ENCODE measurements around the gene SCARF2.

DNA sequence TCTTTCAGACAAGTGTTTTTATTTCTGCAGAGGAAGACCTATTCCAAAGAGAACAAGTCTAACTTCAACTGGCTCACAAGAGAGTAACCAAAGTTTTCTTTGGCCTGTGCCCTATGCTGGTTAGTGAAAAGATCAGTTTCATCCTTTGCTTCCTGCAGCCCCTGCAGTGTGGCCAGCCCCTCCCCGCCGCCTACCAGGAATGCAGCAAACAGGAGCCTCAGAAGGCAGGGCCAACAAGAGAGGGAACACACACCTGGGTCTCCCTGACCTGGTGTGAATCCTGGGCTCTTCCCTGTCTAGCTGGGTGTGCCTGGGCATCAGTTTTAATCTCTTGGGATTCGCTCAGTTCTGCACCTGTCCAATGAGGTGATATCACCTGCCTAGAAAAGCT lies 21.5 kb upstream of the SCARF2 start:
- TF ChIP-seq POLR2AphosphoS5 (IDR thresholded peaks at IDR 0.05; ENCODE audit: low read depth, low read length) (no peak), SIN3A (IDR thresholded peaks at IDR 0.05; ENCODE audit: borderline replicate concordance, insufficient read depth, low read length) (no peak), REST (IDR thresholded peaks at IDR 0.05; ENCODE audit: insufficient read depth in 1 of 2, low read depth in 2 of 2, low read length in 2 of 2) (no peak), TAF1 (IDR thresholded peaks at IDR 0.05; ENCODE audit: borderline replicate concordance, insufficient read depth, low read length) (no peak)
